Fibroblast of skin of left quadriceps (primary cell): ENCODE results near the gene TMUB1.
"Not testable (repeated sequence)": the region's sequence is repeated elsewhere in the genome, so short reads cannot be mapped to it uniquely, and the experiment has no call there.

ENCODE experiments used
- DNase-seq, 2 experiments: peaks; one replicate each; pipeline ENCODE4 v3.0.0-alpha.2; 2013; ENCODE audit warnings: low read depth in 2 of 2

TMUB1 gene

DNA sequence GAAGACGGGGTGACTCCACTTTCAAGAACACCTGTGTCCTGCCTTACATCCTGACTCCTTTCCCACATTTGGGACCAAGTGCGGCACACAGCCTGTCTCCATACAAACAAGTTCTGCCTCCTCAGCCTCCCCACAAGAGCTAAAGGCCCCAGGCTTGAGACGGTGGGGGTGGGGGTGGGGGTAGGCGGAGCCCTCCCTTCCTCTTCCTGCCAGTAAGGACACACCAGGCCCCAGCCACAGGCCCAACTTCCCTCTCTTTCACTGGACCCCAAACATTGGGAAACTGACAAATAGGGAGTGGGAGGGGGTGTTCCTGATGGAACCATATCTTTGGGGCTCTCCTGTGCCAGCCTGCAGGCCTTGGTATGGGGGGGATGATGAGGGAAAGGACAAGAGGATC, 30.2 kb downstream of the TMUB1 start:
- no peak for DNase-seq

- DNase-seq: peak in 1 of 2 experiments; percentile 25
Observed at GRCh38 chr7:151051108-151051507, 32.2 kb downstream of the TMUB1 start.

DNA sequence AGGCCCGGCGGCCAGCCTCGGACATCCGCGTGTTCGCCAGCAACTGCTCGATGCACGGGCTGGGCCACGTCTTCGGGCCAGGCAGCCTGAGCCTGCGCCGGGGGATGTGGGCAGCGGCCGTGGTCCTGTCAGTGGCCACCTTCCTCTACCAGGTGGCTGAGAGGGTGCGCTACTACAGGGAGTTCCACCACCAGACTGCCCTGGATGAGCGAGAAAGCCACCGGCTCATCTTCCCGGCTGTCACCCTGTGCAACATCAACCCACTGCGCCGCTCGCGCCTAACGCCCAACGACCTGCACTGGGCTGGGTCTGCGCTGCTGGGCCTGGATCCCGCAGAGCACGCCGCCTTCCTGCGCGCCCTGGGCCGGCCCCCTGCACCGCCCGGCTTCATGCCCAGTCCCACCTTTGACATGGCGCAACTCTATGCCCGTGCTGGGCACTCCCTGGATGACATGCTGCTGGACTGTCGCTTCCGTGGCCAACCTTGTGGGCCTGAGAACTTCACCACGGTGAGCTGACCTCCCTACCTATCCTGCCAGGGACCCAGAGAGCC, 34.3 kb downstream of the TMUB1 start:
- DNase-seq: no peak

- no peak for DNase-seq
Observed at GRCh38 chr7:151047976-151048815, 35.1 kb downstream of the TMUB1 start, which contains the start of gene ASIC3. ASIC3 (plus strand) TSS chr7:151048531; CDS start chr7:151048886, 355 bp downstream.

- peak in 1 of 2 experiments; percentile 26 for DNase-seq
Observed at GRCh38 chr7:151046603-151047573, 36.4 kb downstream of the TMUB1 start.

GRCh38 chr7:151045967-151046366, 37.3 kb downstream of the TMUB1 start:
- no peak for DNase-seq

DNA sequence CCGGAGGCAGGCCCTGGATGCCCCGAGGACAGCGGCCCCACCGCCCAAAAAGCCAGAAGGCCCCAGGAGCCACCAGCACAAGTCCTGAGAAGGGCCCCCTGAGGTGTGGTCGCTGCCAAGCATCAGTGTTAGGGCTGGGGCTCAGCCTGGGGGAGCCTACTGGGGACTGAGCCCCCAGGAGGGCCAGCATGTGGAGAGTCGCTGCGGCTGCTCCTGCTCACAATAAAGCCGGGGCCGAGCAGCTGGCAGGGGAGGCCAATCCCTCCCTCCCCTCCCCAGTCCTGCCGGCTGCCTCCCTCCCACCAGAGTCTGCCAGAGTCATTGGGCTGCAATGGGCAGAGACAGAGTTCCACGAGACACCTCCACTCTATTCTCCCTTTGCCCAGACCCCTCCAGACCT, 38.0 kb downstream of the TMUB1 start:
- no peak for DNase-seq

GRCh38 chr7:151043959-151044358, 39.3 kb downstream of the TMUB1 start:
- no peak for DNase-seq

DNA sequence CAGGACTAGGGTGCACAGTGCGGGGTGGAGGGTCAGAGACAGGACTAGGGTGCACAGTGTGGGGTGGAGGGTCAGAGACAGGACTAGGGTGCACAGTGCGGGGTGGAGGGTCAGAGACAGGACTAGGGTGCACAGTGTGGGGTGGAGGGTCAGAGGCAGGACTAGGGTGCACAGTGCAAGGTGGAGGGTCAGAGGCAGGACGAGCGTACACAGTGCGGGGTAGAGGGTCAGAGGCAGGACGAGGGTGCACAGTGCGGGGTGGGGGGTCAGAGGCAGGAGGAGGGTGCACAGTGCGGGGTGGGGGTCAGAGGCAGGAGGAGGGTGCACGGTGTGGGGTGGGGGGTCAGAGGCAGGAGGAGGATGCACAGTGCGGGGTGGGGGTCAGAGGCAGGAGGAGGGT, 39.8 kb downstream of the TMUB1 start:
- not testable (repeated sequence) for DNase-seq

- DNase-seq: no peak
Observed at GRCh38 chr7:151040616-151041375, 42.5 kb downstream of the TMUB1 start.

GRCh38 chr7:151039850-151040548, 43.3 kb downstream of the TMUB1 start:
- no peak for DNase-seq

GRCh38 chr7:151038951-151039849, 44.1 kb downstream of the TMUB1 start:
- peak in 1 of 2 experiments; percentile 44 for DNase-seq

GRCh38 chr7:151035902-151036301, 47.4 kb downstream of the TMUB1 start:
- no peak for DNase-seq

- DNase-seq: no peak
Observed at GRCh38 chr7:151035026-151035717, 48.1 kb downstream of the TMUB1 start.

DNA sequence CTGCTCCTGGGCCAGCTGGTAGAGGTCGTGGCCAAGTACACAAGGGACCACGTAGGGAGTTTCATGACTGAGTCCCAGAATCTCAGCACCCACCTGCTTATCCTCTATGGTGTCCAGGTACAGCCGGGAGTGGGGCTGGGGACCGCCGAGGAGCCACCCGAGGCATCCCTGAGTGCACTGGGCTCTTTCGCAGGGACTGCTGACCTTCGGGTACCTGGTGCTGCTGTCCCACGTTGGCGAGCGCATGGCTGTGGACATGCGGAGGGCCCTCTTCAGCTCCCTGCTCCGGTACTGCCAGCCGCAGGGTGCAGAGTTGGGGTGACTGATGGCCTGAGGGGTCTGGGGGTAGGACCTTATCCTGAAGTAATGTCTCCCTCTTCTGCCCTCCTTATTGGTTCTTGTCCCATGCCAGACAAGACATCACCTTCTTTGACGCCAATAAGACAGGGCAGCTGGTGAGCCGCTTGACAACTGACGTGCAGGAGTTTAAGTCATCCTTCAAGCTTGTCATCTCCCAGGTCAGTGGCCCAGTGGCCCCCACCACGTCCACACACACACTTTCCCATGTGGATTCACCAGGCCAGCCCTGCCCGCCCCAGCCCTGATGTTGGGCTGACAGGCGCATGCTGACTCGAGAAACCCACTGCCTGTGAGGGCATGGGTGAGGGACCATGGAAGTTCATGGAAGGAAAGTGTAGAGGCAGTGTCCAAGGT, 48.8 kb downstream of the TMUB1 start:
- no peak for DNase-seq

DNA sequence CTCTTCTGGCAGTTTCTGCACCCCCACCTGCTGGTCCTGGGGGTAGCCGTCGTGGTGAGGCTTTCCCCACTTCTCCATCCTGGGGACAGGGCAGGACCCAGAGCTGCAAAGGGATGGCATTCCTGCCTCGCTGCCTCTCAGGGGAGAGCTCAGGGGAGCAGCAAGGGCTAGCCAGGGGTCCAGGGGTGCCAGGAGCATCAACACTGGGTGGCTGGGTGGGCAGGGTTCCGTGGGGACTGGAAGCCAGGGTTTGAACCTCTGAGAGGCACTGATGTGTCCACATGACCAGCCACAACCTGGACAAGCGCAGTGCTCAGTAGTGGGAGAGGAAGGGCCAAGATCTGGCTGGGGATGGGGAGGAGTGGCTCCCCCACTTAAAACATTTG, 49.4 kb downstream of the TMUB1 start:
- no peak for DNase-seq

DNA sequence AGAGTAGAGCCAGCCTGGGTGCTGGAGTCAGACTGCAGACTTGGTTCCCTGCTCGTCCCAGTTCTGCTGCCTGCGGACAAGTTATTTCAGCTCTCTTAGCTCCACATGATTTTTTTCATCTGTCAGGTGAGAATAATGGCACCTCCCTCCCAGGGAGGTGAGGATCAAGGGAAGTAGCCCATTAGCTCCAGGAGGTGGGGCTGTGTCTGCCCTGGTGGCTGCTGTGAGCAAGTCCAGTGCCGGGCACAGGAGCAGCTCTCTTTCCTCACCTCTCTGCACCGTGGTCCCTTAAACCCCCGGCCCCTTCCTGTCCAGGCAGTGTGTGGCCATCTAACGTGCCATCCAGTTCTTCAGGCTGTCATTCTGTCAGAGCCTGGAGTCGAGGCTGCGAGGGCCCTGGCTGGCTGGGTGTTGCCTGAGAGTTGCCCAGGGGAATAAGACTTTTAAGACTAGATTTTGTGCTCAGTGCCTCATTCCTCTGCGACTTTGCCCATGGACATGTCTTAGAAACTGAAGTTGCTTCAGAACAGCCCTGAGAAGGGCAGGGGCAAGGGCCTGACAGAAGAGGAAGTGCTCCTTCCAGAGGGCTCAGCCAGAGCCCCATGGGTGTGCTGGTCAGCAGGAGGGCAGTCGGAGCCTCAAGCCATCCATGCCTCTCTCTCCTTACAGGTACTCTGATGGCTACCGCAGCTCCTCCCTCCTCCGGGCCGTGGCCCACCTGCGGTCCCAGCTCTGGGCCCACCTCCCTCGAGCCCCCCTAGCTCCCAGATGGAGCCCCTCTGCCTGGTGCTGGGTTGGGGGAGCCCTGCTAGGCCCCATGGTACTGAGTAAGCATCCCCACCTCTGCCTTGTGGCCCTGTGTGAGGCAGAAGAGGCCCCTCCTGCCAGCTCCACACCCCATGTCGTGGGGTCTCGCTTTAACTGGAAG, 50.1 kb downstream of the TMUB1 start:
- DNase-seq: no peak
